ENCODE results near the gene PITHD1.

The PITHD1 gene

DNA sequence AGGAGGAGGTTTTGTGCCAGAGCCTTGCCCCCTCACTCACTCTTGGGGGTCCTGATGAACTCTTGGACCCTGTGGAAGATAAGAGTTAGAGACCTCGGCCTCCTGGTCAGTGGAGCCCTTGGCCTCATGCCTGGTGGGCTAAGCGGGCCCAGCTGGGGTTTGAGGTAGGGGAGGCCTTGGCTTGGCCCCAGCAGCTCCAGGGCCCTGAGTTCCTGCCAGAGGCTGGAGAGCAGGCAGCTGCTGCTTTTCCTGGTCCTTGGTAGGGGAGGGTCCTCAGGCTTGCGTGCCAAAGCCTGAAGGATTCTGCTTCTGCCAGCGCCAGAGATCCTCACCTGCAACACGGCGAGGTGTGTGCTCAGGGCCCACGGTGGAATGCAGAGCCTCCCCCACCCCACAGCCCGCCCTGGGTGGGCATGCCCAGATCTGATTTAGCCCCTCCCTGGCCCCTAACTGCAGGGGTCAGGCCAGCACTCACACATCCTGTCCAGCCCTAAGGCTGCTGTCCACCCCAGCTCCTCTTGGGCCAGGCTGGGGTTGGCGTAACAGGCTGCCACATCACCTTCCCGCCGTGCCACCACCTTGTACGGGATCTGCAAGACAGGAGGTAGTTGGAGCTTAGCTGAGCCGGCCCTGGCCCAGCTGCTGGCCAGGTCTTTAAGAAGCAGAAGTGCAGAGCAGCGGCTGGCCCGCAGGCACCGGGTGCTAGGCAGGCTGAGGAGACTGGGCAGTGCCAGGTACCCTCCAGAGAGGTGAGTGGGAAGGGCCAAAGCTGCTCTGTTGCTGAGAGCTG lies 17.7 kb downstream of the PITHD1 start:
- Histone ChIP-seq H3K4me2 (ENCODE audit: low read length) (no peak overlapping the region), H2AFZ (ENCODE audit: low read length) (no peak overlapping the region), H3K27ac (ENCODE audit: low read depth, low read length, poor library complexity, severe bottlenecking) (no peak overlapping the region), H3K36me3 (ENCODE audit: insufficient read depth, low read length) (peaks cover 20% of the 10 kb centered on the region; the same call in 1 of the 2 replicates), H3K9ac (ENCODE audit: low read length) (no peak overlapping the region), H3F3A (ENCODE audit: insufficient read depth, low read length) (no peaks in the 10 kb centered on the region), H3K79me2 (ENCODE audit: insufficient read depth, low read length) (peaks cover 6% of the 10 kb centered on the region; the same call in 1 of the 2 replicates), H4K20me1 (ENCODE audit: insufficient read depth, low read length) (no peaks in the 10 kb centered on the region), H3K27me3 (ENCODE audit: insufficient read depth, low read length) (no peaks in the 10 kb centered on the region), H3K9me3 (ENCODE audit: low read length) (no peaks in the 10 kb centered on the region), H3K4me1 (ENCODE audit: insufficient read depth, low read length, severe bottlenecking) (peaks cover 32% of the 10 kb centered on the region), H3K9me2 (ENCODE audit: low read depth, low read length) (no peaks in the 10 kb centered on the region), H3K4me3 (ENCODE audit: low read depth, low read length, poor library complexity, severe bottlenecking) (no peak overlapping the region)
- no peak for TF ChIP-seq EZH2 (IDR thresholded peaks at IDR 0.05; ENCODE audit: borderline replicate concordance, low read length)
- TF ChIP-seq, protein P1, sequence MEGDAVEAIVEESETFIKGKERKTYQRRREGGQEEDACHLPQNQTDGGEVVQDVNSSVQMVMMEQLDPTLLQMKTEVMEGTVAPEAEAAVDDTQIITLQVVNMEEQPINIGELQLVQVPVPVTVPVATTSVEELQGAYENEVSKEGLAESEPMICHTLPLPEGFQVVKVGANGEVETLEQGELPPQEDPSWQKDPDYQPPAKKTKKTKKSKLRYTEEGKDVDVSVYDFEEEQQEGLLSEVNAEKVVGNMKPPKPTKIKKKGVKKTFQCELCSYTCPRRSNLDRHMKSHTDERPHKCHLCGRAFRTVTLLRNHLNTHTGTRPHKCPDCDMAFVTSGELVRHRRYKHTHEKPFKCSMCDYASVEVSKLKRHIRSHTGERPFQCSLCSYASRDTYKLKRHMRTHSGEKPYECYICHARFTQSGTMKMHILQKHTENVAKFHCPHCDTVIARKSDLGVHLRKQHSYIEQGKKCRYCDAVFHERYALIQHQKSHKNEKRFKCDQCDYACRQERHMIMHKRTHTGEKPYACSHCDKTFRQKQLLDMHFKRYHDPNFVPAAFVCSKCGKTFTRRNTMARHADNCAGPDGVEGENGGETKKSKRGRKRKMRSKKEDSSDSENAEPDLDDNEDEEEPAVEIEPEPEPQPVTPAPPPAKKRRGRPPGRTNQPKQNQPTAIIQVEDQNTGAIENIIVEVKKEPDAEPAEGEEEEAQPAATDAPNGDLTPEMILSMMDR (IDR thresholded peaks at IDR 0.05; ENCODE audit: low read length), result no peak

DNA sequence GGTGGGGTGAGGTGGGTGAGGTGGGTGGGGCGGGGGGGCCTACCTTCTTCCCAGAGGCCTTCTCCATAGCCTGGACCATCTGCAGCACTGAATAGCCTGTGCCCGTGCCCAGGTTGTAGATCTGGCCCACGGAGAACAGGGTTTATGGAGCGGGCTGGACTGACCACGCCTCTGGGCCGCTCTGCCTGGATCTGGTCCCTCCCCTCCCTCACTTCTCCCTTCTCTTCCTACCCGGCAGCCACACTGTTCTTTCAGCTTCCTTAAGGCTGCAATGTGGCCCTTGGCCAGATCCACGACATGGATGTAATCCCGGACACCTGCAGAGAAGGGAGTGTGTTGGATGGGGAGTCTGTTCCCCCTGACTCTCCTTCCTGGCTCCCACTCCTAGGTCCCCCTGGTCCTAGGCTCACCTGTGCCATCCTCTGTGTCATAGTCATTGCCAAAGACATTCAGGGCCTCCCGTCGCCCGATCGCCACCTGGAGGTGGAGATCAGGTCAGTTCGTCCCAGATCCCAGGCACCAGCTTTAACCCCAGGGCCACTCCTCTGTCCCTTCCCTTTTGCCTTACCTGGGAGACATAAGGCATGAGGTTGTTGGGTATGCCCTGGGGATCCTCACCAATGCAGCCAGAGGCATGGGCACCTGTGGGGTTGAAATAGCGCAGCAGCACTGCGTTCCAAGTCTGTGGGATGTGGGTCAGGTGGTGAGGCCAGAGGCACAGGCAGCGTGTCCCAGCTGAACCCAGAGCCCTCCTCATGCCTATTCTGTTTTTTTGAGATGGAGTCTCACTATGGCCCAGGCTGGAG lies 18.5 kb downstream of the PITHD1 start:
- no peak overlapping the region for H3K9ac ChIP-seq (ENCODE audit: low read length)
- no peaks in the 10 kb centered on the region for H3K9me3 ChIP-seq (ENCODE audit: low read length)
- no peak overlapping the region for H3K27ac ChIP-seq (ENCODE audit: low read depth, low read length, poor library complexity, severe bottlenecking)
- TF ChIP-seq, protein P1 (IDR thresholded peaks at IDR 0.05; ENCODE audit: low read length), result peak; percentile 43; the same call in 1 of the 2 replicates
- TF ChIP-seq EZH2 (IDR thresholded peaks at IDR 0.05; ENCODE audit: borderline replicate concordance, low read length), result no peak
- H4K20me1 ChIP-seq (ENCODE audit: insufficient read depth, low read length), result no peaks in the 10 kb centered on the region
- peaks cover 20% of the 10 kb centered on the region; the same call in 1 of the 2 replicates for H3K36me3 ChIP-seq (ENCODE audit: insufficient read depth, low read length)
- H3K4me3 ChIP-seq (ENCODE audit: low read depth, low read length, poor library complexity, severe bottlenecking), result no peak overlapping the region
- no peak overlapping the region for H3K4me2 ChIP-seq (ENCODE audit: low read length)
- no peaks in the 10 kb centered on the region for H3K9me2 ChIP-seq (ENCODE audit: low read depth, low read length)
- peaks cover 36% of the 10 kb centered on the region for H3K4me1 ChIP-seq (ENCODE audit: insufficient read depth, low read length, severe bottlenecking)
- H3K27me3 ChIP-seq (ENCODE audit: insufficient read depth, low read length), result no peaks in the 10 kb centered on the region
- H2AFZ ChIP-seq (ENCODE audit: low read length), result no peak overlapping the region
- peaks cover 2% of the 10 kb centered on the region; the same call in 1 of the 2 replicates for H3K79me2 ChIP-seq (ENCODE audit: insufficient read depth, low read length)
- no peaks in the 10 kb centered on the region for H3F3A ChIP-seq (ENCODE audit: insufficient read depth, low read length)

DNA sequence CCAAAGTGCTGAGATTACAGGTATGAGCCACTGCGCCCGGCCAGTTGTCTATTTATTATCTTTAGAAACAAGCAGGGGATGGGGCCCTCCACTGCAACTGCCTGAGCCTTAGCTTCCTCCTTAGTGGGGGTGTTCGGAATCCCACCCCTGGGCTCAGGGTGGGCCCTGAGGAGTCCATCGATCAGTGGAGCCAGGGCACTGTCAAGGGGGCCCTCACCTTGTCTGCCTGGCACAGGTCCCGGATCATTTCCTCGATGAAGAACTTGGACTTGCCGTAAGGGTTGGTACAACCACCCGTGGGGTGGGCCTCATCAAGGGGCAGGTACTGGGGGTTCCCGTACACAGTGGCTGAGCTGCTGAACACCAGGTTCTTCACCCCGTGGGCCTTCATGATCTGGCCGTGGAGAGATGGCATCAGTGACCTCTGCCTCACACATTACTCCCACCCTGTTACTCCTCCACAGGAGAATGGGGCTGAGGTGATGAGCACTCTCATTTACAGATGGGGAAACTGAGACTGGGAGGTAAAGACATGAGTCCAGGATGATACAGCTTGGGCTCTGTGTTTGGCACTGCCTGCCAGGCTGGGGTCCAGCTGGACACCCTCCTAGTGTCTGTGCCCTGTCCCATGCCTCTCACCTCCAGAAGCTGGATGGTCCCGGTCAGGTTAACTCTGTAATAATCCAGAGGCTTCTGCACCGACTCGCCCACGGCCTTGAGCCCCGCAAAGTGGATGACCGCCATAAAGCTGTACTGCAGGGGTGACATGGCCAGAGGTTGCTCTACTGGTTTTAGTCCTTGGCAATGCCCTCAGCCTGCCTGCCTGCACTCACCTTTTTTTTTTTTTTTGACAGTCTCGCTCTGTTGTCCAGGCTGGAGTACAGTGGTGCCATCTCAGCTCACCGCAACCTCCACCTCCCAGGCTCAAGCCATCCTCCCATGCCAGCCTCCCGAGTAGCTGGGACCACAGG lies 19.5 kb downstream of the PITHD1 start:
- H3K9ac ChIP-seq (ENCODE audit: low read length), result no peak overlapping the region
- no peaks in the 10 kb centered on the region for H3K9me3 ChIP-seq (ENCODE audit: low read length)
- H3K9me2 ChIP-seq (ENCODE audit: low read depth, low read length), result no peaks in the 10 kb centered on the region
- H3K36me3 ChIP-seq (ENCODE audit: insufficient read depth, low read length), result peaks cover 20% of the 10 kb centered on the region; the same call in 1 of the 2 replicates
- H3K27ac ChIP-seq (ENCODE audit: low read depth, low read length, poor library complexity, severe bottlenecking), result no peak overlapping the region
- H3K4me1 ChIP-seq (ENCODE audit: insufficient read depth, low read length, severe bottlenecking), result peaks cover 26% of the 10 kb centered on the region
- no peaks in the 10 kb centered on the region for H3F3A ChIP-seq (ENCODE audit: insufficient read depth, low read length)
- no peak overlapping the region for H2AFZ ChIP-seq (ENCODE audit: low read length)
- H3K4me2 ChIP-seq (ENCODE audit: low read length), result no peak overlapping the region
- no peaks in the 10 kb centered on the region for H3K79me2 ChIP-seq (ENCODE audit: insufficient read depth, low read length)
- no peaks in the 10 kb centered on the region for H3K27me3 ChIP-seq (ENCODE audit: insufficient read depth, low read length)
- no peak overlapping the region for H3K4me3 ChIP-seq (ENCODE audit: low read depth, low read length, poor library complexity, severe bottlenecking)
- H4K20me1 ChIP-seq (ENCODE audit: insufficient read depth, low read length), result no peaks in the 10 kb centered on the region
- TF ChIP-seq EZH2 (IDR thresholded peaks at IDR 0.05; ENCODE audit: borderline replicate concordance, low read length), result no peak
- TF ChIP-seq, protein P1 (IDR thresholded peaks at IDR 0.05; ENCODE audit: low read length), result no peak
